ENCODE results near the gene RAB9A.
A peak's percentile ranks its signal among the peaks of the same experiment; 100 is the strongest.

Gene RAB9A

GRCh38 chrX:13754765-13755164, 65.8 kb downstream of the RAB9A start:
- DNase-seq (ENCODE audit: low read depth): peak; percentile 76
- no peak overlapping the region for H3K4me3 ChIP-seq (ENCODE audit: low read depth, low read length)
- TF ChIP-seq CTCF (IDR thresholded peaks at IDR 0.05; ENCODE audit: low read depth, low read length) (no peak), MYC (IDR thresholded peaks at IDR 0.05; ENCODE audit: low read depth, low read length) (peak; percentile 54; the same call in 1 of the 2 replicates), POLR2A (IDR thresholded peaks at IDR 0.05; ENCODE audit: extremely low read depth, insufficient read length) (no peak), MAX (IDR thresholded peaks at IDR 0.05; ENCODE audit: low read depth, low read length) (peak; percentile 85)

- TF ChIP-seq MAX (IDR thresholded peaks at IDR 0.05; ENCODE audit: low read depth, low read length) (no peak), POLR2A (IDR thresholded peaks at IDR 0.05; ENCODE audit: extremely low read depth, insufficient read length) (no peak), MYC (IDR thresholded peaks at IDR 0.05; ENCODE audit: low read depth, low read length) (no peak), CTCF (IDR thresholded peaks at IDR 0.05; ENCODE audit: low read depth, low read length) (no peak)
- DNase-seq (ENCODE audit: low read depth): peak; percentile 51
- no peak overlapping the region for H3K4me3 ChIP-seq (ENCODE audit: low read depth, low read length)
Measured at GRCh38 chrX:13755254-13755653, 66.3 kb downstream of the RAB9A start.

GRCh38 chrX:13756381-13756780, 67.5 kb downstream of the RAB9A start:
- no peak for DNase-seq (ENCODE audit: low read depth)
- H3K4me3 ChIP-seq (ENCODE audit: low read depth, low read length): no peak overlapping the region
- no peak for TF ChIP-seq CTCF (IDR thresholded peaks at IDR 0.05; ENCODE audit: low read depth, low read length)
- TF ChIP-seq POLR2A (IDR thresholded peaks at IDR 0.05; ENCODE audit: extremely low read depth, insufficient read length): no peak
- no peak for TF ChIP-seq MAX (IDR thresholded peaks at IDR 0.05; ENCODE audit: low read depth, low read length)
- TF ChIP-seq MYC (IDR thresholded peaks at IDR 0.05; ENCODE audit: low read depth, low read length): no peak

GRCh38 chrX:13759152-13759718, 70.3 kb downstream of the RAB9A start:
- DNase-seq (ENCODE audit: low read depth): peak; percentile 79
- TF ChIP-seq MAX (IDR thresholded peaks at IDR 0.05; ENCODE audit: low read depth, low read length) (no peak), POLR2A (IDR thresholded peaks at IDR 0.05; ENCODE audit: extremely low read depth, insufficient read length) (no peak), MYC (IDR thresholded peaks at IDR 0.05; ENCODE audit: low read depth, low read length) (no peak), CTCF (IDR thresholded peaks at IDR 0.05; ENCODE audit: low read depth, low read length) (no peak)
- no peak overlapping the region for H3K4me3 ChIP-seq (ENCODE audit: low read depth, low read length)
